Measurements from ENCODE around the gene ACAD9. TPM values are rescaled to one million over a fixed set of nuclear protein-coding genes. Genes with fewer than 3 reads are reported as not detected.
A peak's percentile ranks its signal among the peaks of the same experiment; 100 is the strongest.
"Not testable (repeated sequence)": the region's sequence is repeated elsewhere in the genome, so short reads cannot be mapped to it uniquely, and the experiment has no call there.

ACAD9 gene
- total RNA-seq (2014; rRNA removed; shearing (Covaris generic)) (88.5 and 93.7 TPM in 2 replicates), total RNA-seq (2022) (56.8 and 69.5 TPM in 2 replicates), Bru-seq, nascent RNA (percentile 82 among the genes with signal in this experiment), BruChase-seq, experiment 1, labeled RNA remaining after a 6-hour chase (percentile 84 among the genes with signal in this experiment), BruChase-seq, experiment 2, labeled RNA remaining after a 2-hour chase (percentile 83 among the genes with signal in this experiment)
- long read RNA-seq, transcript ACAD9-201 (18 exons, 2,454 nt): major isoform, 16 of 28 reads
- long read RNA-seq, partial matches to known transcripts: 4 of 28 reads
- long read RNA-seq, other reads (novel, unspliced or antisense): 8 of 28 reads

DNA sequence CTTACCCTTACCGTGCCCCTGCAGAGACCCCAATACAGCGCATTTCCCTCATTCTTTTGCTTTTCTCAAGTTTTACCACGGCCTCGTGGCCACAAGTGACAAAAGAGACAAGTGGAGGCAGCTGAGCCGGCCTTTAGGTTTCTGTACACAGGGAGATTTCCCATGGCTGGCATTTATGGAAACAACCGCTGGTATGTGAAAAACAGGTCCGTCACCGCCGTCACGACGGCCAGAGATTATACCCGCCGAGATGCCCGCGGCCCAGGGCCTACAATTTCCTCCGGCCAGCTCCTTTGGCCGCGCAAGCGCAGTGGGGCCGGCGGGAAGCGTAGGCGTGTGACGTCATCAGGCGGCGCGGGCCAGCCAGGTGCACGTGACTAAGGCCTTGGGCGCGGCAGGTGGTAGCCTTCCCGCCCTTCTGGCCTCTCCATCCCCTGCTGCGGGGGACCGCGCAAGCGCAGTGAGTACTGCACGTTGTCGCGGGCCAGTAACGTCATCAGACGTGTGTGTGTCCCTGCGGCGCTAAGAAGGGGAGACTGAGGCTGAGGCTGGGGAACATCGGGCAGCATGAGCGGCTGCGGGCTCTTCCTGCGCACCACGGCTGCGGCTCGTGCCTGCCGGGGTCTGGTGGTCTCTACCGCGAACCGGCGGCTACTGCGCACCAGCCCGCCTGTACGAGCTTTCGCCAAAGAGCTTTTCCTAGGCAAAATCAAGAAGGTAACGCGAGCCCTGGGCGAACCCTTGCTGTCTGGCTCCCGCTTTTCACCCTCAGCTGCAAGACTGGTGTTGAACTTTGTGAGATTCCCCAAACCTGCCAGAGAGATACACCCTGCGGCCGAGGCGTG lies at the start of gene ACAD9:
Gene ACAD9 (plus strand): TSS at position 496 of the 845 bp plus-strand sequence. CDS start 72 bp downstream, at position 568.
- H3K4me2 ChIP-seq (ENCODE audit: low read length): peak within 1 kb of the TSS; percentile 97
- H3K27ac ChIP-seq (ENCODE audit: low read depth, low read length, poor library complexity, severe bottlenecking): peak within 1 kb of the TSS; percentile 58
- no peaks in the 10 kb centered on the region for H4K20me1 ChIP-seq (ENCODE audit: insufficient read depth, low read length)
- intact Hi-C loops (cut with micrococcal nuclease; ENCODE audit: unreplicated experiment): loop anchor here (1.0 to 5.0 kb wide), 4 partner anchors 197 to 368 kb away; partner anchors contain the start of genes COPG1 and RPN1
- ChIA-PET POLR2A (interaction anchor here (0.6 to 2.0 kb wide), 7 partner anchors 10 to 199 kb away, joined by 3 to 6 read pairs (median 4); partner anchors contain the start of gene RAB7A), CTCF (ENCODE audit: unreplicated experiment) (interaction anchor here (0.5 kb wide), 1 partner anchor 946 kb away, joined by 4 read pairs; no protein-coding TSS in a partner anchor)
- peaks cover 60% of the 10 kb centered on the region for H3K79me2 ChIP-seq (ENCODE audit: insufficient read depth, low read depth, low read length)
- H3K9me3 ChIP-seq (ENCODE audit: low read length): no peaks in the 10 kb centered on the region
- H3K9me2 ChIP-seq (ENCODE audit: insufficient read depth, low read length): no peaks in the 10 kb centered on the region
- H2AFZ ChIP-seq (ENCODE audit: low read length): peak within 1 kb of the TSS; percentile 78
- H3K4me3 ChIP-seq (ENCODE audit: low read depth, low read length, poor library complexity, severe bottlenecking): peak within 1 kb of the TSS; percentile 90
- H3K4me1 ChIP-seq (ENCODE audit: insufficient read depth, low read length, poor library complexity, severe bottlenecking): peaks cover 25% of the 10 kb centered on the region
- no peak for TF ChIP-seq EZH2phosphoT487 (IDR thresholded peaks at IDR 0.05; ENCODE audit: borderline replicate concordance, low read depth, low read length)
- TF ChIP-seq, protein P1, sequence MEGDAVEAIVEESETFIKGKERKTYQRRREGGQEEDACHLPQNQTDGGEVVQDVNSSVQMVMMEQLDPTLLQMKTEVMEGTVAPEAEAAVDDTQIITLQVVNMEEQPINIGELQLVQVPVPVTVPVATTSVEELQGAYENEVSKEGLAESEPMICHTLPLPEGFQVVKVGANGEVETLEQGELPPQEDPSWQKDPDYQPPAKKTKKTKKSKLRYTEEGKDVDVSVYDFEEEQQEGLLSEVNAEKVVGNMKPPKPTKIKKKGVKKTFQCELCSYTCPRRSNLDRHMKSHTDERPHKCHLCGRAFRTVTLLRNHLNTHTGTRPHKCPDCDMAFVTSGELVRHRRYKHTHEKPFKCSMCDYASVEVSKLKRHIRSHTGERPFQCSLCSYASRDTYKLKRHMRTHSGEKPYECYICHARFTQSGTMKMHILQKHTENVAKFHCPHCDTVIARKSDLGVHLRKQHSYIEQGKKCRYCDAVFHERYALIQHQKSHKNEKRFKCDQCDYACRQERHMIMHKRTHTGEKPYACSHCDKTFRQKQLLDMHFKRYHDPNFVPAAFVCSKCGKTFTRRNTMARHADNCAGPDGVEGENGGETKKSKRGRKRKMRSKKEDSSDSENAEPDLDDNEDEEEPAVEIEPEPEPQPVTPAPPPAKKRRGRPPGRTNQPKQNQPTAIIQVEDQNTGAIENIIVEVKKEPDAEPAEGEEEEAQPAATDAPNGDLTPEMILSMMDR (conservative IDR thresholded peaks at IDR 0.05; ENCODE audit: low read length): no peak
- no TSS peak for BruUV-seq (replicated peaks)
- H3K36me3 ChIP-seq (ENCODE audit: insufficient read depth, low read length): peaks cover 33% of the 10 kb centered on the region
- DNase-seq (ENCODE audit: low spot score): peak; percentile 99

DNA sequence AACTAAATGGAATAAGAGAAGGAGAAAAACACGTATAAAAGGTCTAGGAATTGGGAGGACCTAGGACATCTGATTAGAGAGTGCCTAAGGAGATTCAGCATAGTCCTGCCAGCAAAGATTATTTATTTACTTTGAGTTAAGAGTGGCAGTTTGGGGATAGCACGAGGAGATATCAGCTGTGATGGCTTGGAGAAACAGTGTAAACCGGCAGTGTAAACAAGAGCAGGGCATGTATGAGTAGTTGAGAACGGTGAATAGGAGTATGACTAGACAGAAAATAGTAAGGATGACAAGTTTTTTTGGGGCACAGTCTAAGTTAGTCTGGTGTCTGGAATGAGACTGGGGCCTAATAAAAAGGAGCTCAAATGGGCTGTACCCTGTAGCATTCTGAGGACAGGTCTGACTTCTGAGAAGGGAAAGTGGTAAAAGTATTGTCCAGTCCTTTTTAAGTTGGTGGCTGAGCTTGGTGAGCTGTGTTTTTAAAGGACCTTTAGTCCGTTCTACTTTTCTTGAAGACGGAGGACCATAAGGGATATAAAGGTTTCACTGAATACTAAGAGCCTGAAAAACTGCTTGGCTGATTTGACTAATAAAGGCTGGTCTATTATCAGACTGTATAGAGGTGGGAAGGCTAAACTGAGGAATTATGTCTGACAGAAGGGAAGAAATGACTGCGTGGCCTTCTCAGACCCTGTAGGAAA lies 49.3 kb upstream of the ACAD9 start:
- H2AFZ ChIP-seq (ENCODE audit: low read length); DNase-seq (ENCODE audit: low spot score); H3K4me3 ChIP-seq (ENCODE audit: low read depth, low read length, poor library complexity, severe bottlenecking); H3K79me2 ChIP-seq (ENCODE audit: insufficient read depth, low read depth, low read length); intact Hi-C loops (cut with micrococcal nuclease; ENCODE audit: unreplicated experiment); H3K9me2 ChIP-seq (ENCODE audit: insufficient read depth, low read length); H3K4me2 ChIP-seq (ENCODE audit: low read length); POLR2A ChIA-PET; CTCF ChIA-PET (ENCODE audit: unreplicated experiment); H3K36me3 ChIP-seq (ENCODE audit: insufficient read depth, low read length); H4K20me1 ChIP-seq (ENCODE audit: insufficient read depth, low read length); H3K4me1 ChIP-seq (ENCODE audit: insufficient read depth, low read length, poor library complexity, severe bottlenecking); H3K27ac ChIP-seq (ENCODE audit: low read depth, low read length, poor library complexity, severe bottlenecking); BruUV-seq (replicated peaks); H3K9me3 ChIP-seq (ENCODE audit: low read length): not testable (repeated sequence)

DNA sequence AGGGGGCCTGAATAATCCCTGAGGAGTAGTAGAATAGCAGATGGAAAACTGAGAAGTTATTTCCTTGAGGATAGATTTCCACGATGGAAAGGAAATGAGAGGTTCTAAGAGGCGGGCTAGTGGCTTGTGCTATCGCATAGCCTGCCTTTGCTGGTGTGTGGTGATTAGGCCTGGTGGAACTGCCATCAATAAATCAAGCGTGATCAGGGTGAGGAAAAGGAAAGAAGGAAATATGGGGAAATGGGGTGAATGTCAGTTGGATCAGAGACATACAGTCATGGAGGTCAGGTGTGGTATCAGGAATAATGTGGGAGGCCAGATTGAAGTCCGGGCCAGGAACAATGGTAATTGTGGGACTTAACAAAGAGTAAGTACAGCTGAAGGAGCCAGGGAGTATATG lies 48.7 kb upstream of the ACAD9 start:
- POLR2A ChIA-PET; H3K4me2 ChIP-seq (ENCODE audit: low read length); BruUV-seq (replicated peaks); H2AFZ ChIP-seq (ENCODE audit: low read length); H3K4me1 ChIP-seq (ENCODE audit: insufficient read depth, low read length, poor library complexity, severe bottlenecking); H4K20me1 ChIP-seq (ENCODE audit: insufficient read depth, low read length); DNase-seq (ENCODE audit: low spot score); CTCF ChIA-PET (ENCODE audit: unreplicated experiment); H3K36me3 ChIP-seq (ENCODE audit: insufficient read depth, low read length); H3K9me2 ChIP-seq (ENCODE audit: insufficient read depth, low read length); H3K9me3 ChIP-seq (ENCODE audit: low read length); H3K4me3 ChIP-seq (ENCODE audit: low read depth, low read length, poor library complexity, severe bottlenecking); H3K27ac ChIP-seq (ENCODE audit: low read depth, low read length, poor library complexity, severe bottlenecking); intact Hi-C loops (cut with micrococcal nuclease; ENCODE audit: unreplicated experiment); H3K79me2 ChIP-seq (ENCODE audit: insufficient read depth, low read depth, low read length): not testable (repeated sequence)

DNA sequence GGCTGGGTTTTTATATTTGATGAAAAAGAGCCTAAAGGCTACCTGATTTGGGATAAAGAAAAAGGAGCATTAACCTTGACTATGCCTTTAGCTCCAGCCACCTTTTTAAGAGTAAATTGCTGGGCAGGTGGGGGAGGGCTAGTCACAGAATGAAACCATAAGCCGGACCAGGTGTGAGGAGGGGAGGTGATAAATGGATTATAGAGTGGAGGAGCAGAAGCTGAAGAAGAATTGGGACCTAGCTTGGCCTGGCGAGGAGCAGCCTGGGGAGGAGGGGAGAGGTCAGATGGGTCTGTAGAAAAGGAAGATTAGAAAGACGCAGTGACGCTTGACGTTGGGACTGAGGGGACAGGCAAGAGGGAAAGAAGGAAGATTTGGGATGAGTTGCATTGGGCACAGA lies 46.4 kb upstream of the ACAD9 start:
- intact Hi-C loops (cut with micrococcal nuclease; ENCODE audit: unreplicated experiment); H3K4me1 ChIP-seq (ENCODE audit: insufficient read depth, low read length, poor library complexity, severe bottlenecking): not testable (repeated sequence)

More for the DNA sequence above, 46.4 kb upstream of the ACAD9 start:
- POLR2A ChIA-PET; H3K4me3 ChIP-seq (ENCODE audit: low read depth, low read length, poor library complexity, severe bottlenecking); H3K9me2 ChIP-seq (ENCODE audit: insufficient read depth, low read length); H3K27ac ChIP-seq (ENCODE audit: low read depth, low read length, poor library complexity, severe bottlenecking); CTCF ChIA-PET (ENCODE audit: unreplicated experiment); H3K36me3 ChIP-seq (ENCODE audit: insufficient read depth, low read length); H2AFZ ChIP-seq (ENCODE audit: low read length); H3K9me3 ChIP-seq (ENCODE audit: low read length); H3K4me2 ChIP-seq (ENCODE audit: low read length); BruUV-seq (replicated peaks); DNase-seq (ENCODE audit: low spot score); H4K20me1 ChIP-seq (ENCODE audit: insufficient read depth, low read length); H3K79me2 ChIP-seq (ENCODE audit: insufficient read depth, low read depth, low read length): not testable (repeated sequence)

All from OCI-LY7 (cell line).